H1 (cell line): ENCODE data around the gene SLC41A1. TPM values are rescaled to one million over a fixed set of nuclear protein-coding genes. Genes with fewer than 3 reads are reported as not detected.

Experiments used
- CTCF ChIA-PET: fragments of 300-600 bp; sonication (Branson Sonifier 250); formaldehyde crosslinking; loops from one replicate; lab custom pipeline; 2021; ENCODE audit not compliant: partially characterized antibody; lab: Charles Lee
- POLR2A ChIA-PET: fragments of 300-600 bp; sonication (Branson Sonifier 250); formaldehyde crosslinking; loops from one replicate; lab custom pipeline; 2021; ENCODE audit warnings: inconsistent platforms; ENCODE audit not compliant: partially characterized antibody; lab: Charles Lee
- DNase-seq, 2 experiments: peaks; one replicate each; pipeline versions ENCODE4 v3.0.0 to v3.0.0-alpha.2; 2010 to 2022; ENCODE audit warnings: low spot score in 2 of 2, low read depth in 1 of 2, mixed read lengths in 1 of 2
- FAIRE-seq: peaks from 2 replicates; lab custom pipeline; 2011; peaks lifted over from hg19 to GRCh38; lab: Jason Lieb, UNC
- H2AFZ ChIP-seq: 2 replicates; pipeline ENCODE4 v1.8.1; 2012; ENCODE audit warnings: low read length, inconsistent platforms
- H2AK5ac ChIP-seq: 2 replicates; pipeline ENCODE4 v1.6.1; 2013; ENCODE audit warnings: low read depth, low read length
- H2BK120ac ChIP-seq: replicated peaks from 2 replicates; pipeline ENCODE3; 2013; ENCODE audit warnings: low read depth, low read length, inconsistent platforms
- H2BK12ac ChIP-seq: 2 replicates; pipeline ENCODE4 v1.6.1; 2013; ENCODE audit warnings: low read depth, low read length
- H2BK15ac ChIP-seq: 2 replicates; pipeline ENCODE4 v1.6.1; 2013; ENCODE audit warnings: low read length
- H2BK20ac ChIP-seq: 2 replicates; pipeline ENCODE4 v1.6.1; 2013; ENCODE audit warnings: low read length
- H2BK5ac ChIP-seq: 2 replicates; pipeline ENCODE4 v1.6.1; 2013; ENCODE audit warnings: low read depth, low read length
- H3K14ac ChIP-seq: 2 replicates; pipeline ENCODE4 v1.6.1; 2013; ENCODE audit warnings: inconsistent platforms; ENCODE audit not compliant: insufficient read length
- H3K18ac ChIP-seq: 2 replicates; pipeline ENCODE4 v1.6.1; 2013; ENCODE audit warnings: low read length; ENCODE audit errors: extremely low read depth
- H3K23ac ChIP-seq: 2 replicates; pipeline ENCODE4 v1.6.1; 2013; ENCODE audit warnings: inconsistent platforms; ENCODE audit not compliant: insufficient read length
- H3K23me2 ChIP-seq: 2 replicates; pipeline ENCODE4 v1.6.1; 2013; ENCODE audit warnings: low read depth, low read length
- H3K27ac ChIP-seq: 2 replicates; pipeline ENCODE4 v1.6.1; 2011; ENCODE audit warnings: low read depth, low read length, inconsistent platforms
- H3K27me3 ChIP-seq, 4 experiments: replicated peaks in 1 of 4; 1 replicate in 1 of 4; 2 replicates in 3 of 4; pipeline versions ENCODE4 v1.6.1 to v1.8.1; 2011 to 2013; ENCODE audit warnings: low read length in 3 of 4, mild to moderate bottlenecking in 3 of 4, inconsistent platforms in 2 of 4, mixed read lengths in 2 of 4, moderate library complexity in 1 of 4; ENCODE audit not compliant: control insufficient read depth in 3 of 4, insufficient read depth in 3 of 4; ENCODE audit errors: extremely low read depth in 1 of 4
- H3K36me3 ChIP-seq, 4 experiments: 2 replicates each; pipeline versions ENCODE4 v1.6.1 to v1.8.1; 2011 to 2013; ENCODE audit warnings: mild to moderate bottlenecking in 4 of 4, low read length in 3 of 4, moderate library complexity in 2 of 4, control low read depth in 1 of 4, inconsistent platforms in 1 of 4; ENCODE audit not compliant: insufficient read depth in 4 of 4, control insufficient read depth in 2 of 4
- H3K4ac ChIP-seq: replicated peaks from 2 replicates; pipeline ENCODE3; 2013; ENCODE audit warnings: low read length, low read depth, mixed read lengths, inconsistent platforms; ENCODE audit not compliant: insufficient read length
- H3K4me1 ChIP-seq, 4 experiments: replicated peaks in 1 of 4; 1 replicate in 1 of 4; 2 replicates in 3 of 4; pipeline versions ENCODE4 v1.6.1 to v1.8.1; 2011 to 2013; ENCODE audit warnings: low read length in 3 of 4, inconsistent platforms in 2 of 4, mixed read lengths in 1 of 4; ENCODE audit not compliant: insufficient read depth in 4 of 4, control insufficient read depth in 3 of 4
- H3K4me2 ChIP-seq, 2 experiments: 2 replicates each; pipeline versions ENCODE4 v1.6.1 to v1.8.1; 2011 to 2013; ENCODE audit warnings: low read depth in 2 of 2, low read length in 2 of 2, control low read depth in 1 of 2, inconsistent platforms in 1 of 2, mild to moderate bottlenecking in 1 of 2; ENCODE audit not compliant: insufficient read depth in 1 of 2
- H3K4me3 ChIP-seq, 4 experiments: fragments of 200-600, 300-600 bp in 1 of 4; sonication (generic), shearing (Covaris generic), sonication (Bioruptor Twin) in 1 of 4; 2 replicates each; pipeline versions ENCODE4 v1.5.1 to v1.8.1; 2011 to 2016; ENCODE audit warnings: low read length in 4 of 4, low read depth in 3 of 4, control low read depth in 2 of 4, inconsistent platforms in 2 of 4, mild to moderate bottlenecking in 2 of 4, mixed read lengths in 1 of 4, moderate library complexity in 1 of 4; ENCODE audit not compliant: insufficient read depth in 2 of 4; ENCODE audit errors: extremely low read depth in 1 of 4
- H3K56ac ChIP-seq: replicated peaks from 2 replicates; pipeline ENCODE3; 2013; ENCODE audit warnings: low read depth, mild to moderate bottlenecking, mixed read lengths, low read length, inconsistent platforms; ENCODE audit not compliant: insufficient read length
- H3K79me1 ChIP-seq: 2 replicates; pipeline ENCODE4 v1.6.1; 2013; ENCODE audit warnings: low read depth, low read length, control low read depth
- H3K79me2 ChIP-seq, 2 experiments: 2 replicates each; pipeline versions ENCODE4 v1.6.1 to v1.8.1; 2012 to 2013; ENCODE audit warnings: low read length in 2 of 2, mild to moderate bottlenecking in 2 of 2, inconsistent platforms in 1 of 2; ENCODE audit not compliant: insufficient read depth in 2 of 2, control insufficient read depth in 1 of 2
- H3K9ac ChIP-seq, 4 experiments: replicated peaks in 1 of 4; 1 replicate in 1 of 4; 2 replicates in 3 of 4; pipeline versions ENCODE4 v1.6.1 to v1.8.1; 2011 to 2013; ENCODE audit warnings: low read depth in 3 of 4, low read length in 3 of 4, control low read depth in 2 of 4, mild to moderate bottlenecking in 2 of 4, moderate library complexity in 2 of 4, inconsistent platforms in 1 of 4; ENCODE audit errors: extremely low read depth in 1 of 4
- H3K9me3 ChIP-seq, 2 experiments: 2 replicates each; pipeline versions ENCODE4 v1.6.1 to v1.8.1; 2012 to 2013; ENCODE audit warnings: mild to moderate bottlenecking in 2 of 2, moderate library complexity in 2 of 2, control low read depth in 1 of 2, inconsistent platforms in 1 of 2, low read depth in 1 of 2, low read length in 1 of 2, mixed read lengths in 1 of 2; ENCODE audit not compliant: insufficient read depth in 2 of 2
- H4K20me1 ChIP-seq, 2 experiments: replicated peaks in 1 of 2; 2 replicates each; pipeline versions ENCODE3 to v1.8.1; 2011 to 2013; ENCODE audit warnings: inconsistent platforms in 2 of 2, low read length in 2 of 2, mild to moderate bottlenecking in 1 of 2; ENCODE audit not compliant: insufficient read depth in 2 of 2, control insufficient read depth in 1 of 2
- H4K5ac ChIP-seq: 2 replicates; pipeline ENCODE4 v1.6.1; 2013; ENCODE audit warnings: low read length, low read depth, mixed read lengths, inconsistent platforms; ENCODE audit not compliant: insufficient read length
- H4K8ac ChIP-seq: 2 replicates; pipeline ENCODE4 v1.8.0; 2013; ENCODE audit warnings: mild to moderate bottlenecking, moderate library complexity, low read length, inconsistent platforms; ENCODE audit not compliant: insufficient read depth; ENCODE audit errors: extremely low read depth
- H4K91ac ChIP-seq: replicated peaks from 2 replicates; pipeline ENCODE3; 2013; ENCODE audit warnings: low read length, mixed read lengths, inconsistent platforms; ENCODE audit not compliant: insufficient read length
- CHD2 ChIP-seq: IDR thresholded peaks from 2 replicates; pipeline ENCODE4 v1.6.1; 2012; ENCODE audit warnings: low read length, improper control_type of control experiment
- CREB1 ChIP-seq: IDR thresholded peaks from 2 replicates; pipeline ENCODE4 v1.6.1; 2012; ENCODE audit warnings: inconsistent platforms
- RNF2 ChIP-seq: fragments of 200-900, 300-1000 bp; sonication (generic); IDR thresholded peaks from 2 replicates; pipeline ENCODE4 v1.7.1; 2016; ENCODE audit warnings: borderline replicate concordance, low read depth, mild to moderate bottlenecking, antibody characterized with exemption, low read length; ENCODE audit not compliant: poor library complexity, severe bottlenecking; ENCODE audit errors: missing control alignments
- SIRT6 ChIP-seq: IDR thresholded peaks from one replicate; pipeline ENCODE4 v1.7.1; 2012; ENCODE audit warnings: low read length, inconsistent platforms
- TBP ChIP-seq: IDR thresholded peaks from 2 replicates; pipeline ENCODE4 v1.6.1; 2011; ENCODE audit warnings: low read depth, low read length, improper control_type of control experiment
- WGBS, 2 experiments: shearing (Covaris generic) in 1 of 2; methylation state at CpG; one replicate each; pipeline versions ENCODE4 v1.1.6 to v1.1.7; 2013 to 2015; ENCODE audit warnings: low lambda C conversion rate in 2 of 2, mixed read lengths in 2 of 2, inconsistent platforms in 1 of 2, low coverage in 1 of 2, missing lambda C conversion rate in 1 of 2; ENCODE audit not compliant: insufficient replicate concordance in 2 of 2, insufficient coverage in 1 of 2, insufficient read length in 1 of 2; ENCODE audit errors: extremely low coverage in 1 of 2, missing lambda C conversion rate in 1 of 2; 5-methylcytosine and 5-hydroxymethylcytosine counted together
- polyA plus RNA-seq, 7 experiments: library from polyadenylated mRNA; depleted of rRNA in 3 of 7; stranded (reverse) in 5 of 7; unstranded in 2 of 7; fragments of >200 nt in 5 of 7; fragments of 200-250 nt in 2 of 7; gene quantifications; 1 replicate in 5 of 7; 2 replicates in 1 of 7; 4 replicates in 1 of 7; pipeline versions ENCODE4 v1.2.1 to v1.2.3, GENCODE V29; 2011 to 2013; ENCODE audit warnings: missing spikeins in 2 of 7, mixed read lengths in 2 of 7
- total RNA-seq: library from RNA; stranded (reverse); fragmentation: NEBNext Ultra II Directional; extraction: Animal tissue kit (Norgen Biotek cat#: 25700); gene quantifications from 2 replicates; pipeline ENCODE4 v1.2.1, GENCODE V29; 2021

The SLC41A1 gene
- total and polyA plus RNA-seq, 2 of the 8 experiments (the other 6 are each of a cell fraction or from before 2014, with no cell fraction given), result 41.2 to 42.3 TPM

- Histone ChIP-seq H2BK120ac (no peak overlapping the region), H3K27ac (no peak overlapping the region), H3K18ac (no peak overlapping the region), H4K91ac (no peak overlapping the region), H2BK12ac (no peak overlapping the region), H3K36me3 (peaks cover 0 to 7% (median 2%) of the 10 kb centered on the region in 4 experiments; a peak in 2 of 8 replicates), H2AFZ (no peak overlapping the region), H4K20me1 (peaks cover 27 to 30% of the 10 kb centered on the region in 2 experiments), H3K27me3 (no peaks in the 10 kb centered on the region), H3K4me1 (peaks cover 3 to 11% (median 7%) of the 10 kb centered on the region in 4 experiments; a peak in 5 of 7 replicates), H3K23ac (no peak overlapping the region), H3K56ac (no peak overlapping the region), H3K9me3 (no peaks in the 10 kb centered on the region), H3K4me2 (no peak overlapping the region), H3K14ac (no peak overlapping the region), H3K79me1 (no peaks in the 10 kb centered on the region; the same call in 1 of the 2 replicates), H3K9ac (no peak overlapping the region), H4K5ac (no peak overlapping the region), H2AK5ac (no peak overlapping the region)
- 83% methylated on average over 1 of the region's 1 CpG; no CpG with 5 or more reads in 1 of the 2 experiments for WGBS, 2 experiments
- no peak for DNase-seq
- no peak for FAIRE-seq
- CTCF ChIA-PET, result interaction anchor here (0.6 to 0.9 kb wide), 2 partner anchors 22 to 30 kb away, joined by 3 read pairs; no protein-coding TSS in a partner anchor
- TF ChIP-seq CHD2 (no peak), SIRT6 (no peak), TBP (no peak), CREB1 (no peak), RNF2 (no peak)
- TF ChIP-seq, all 59 proteins: peak for 0
- no peak overlapping the region for H3K4me3 ChIP-seq
- no peak overlapping the region for H3K4ac ChIP-seq
- H2BK5ac ChIP-seq, result no peak overlapping the region
- H3K79me2 ChIP-seq, result peaks cover 32 to 98% of the 10 kb centered on the region in 2 experiments
- H3K23me2 ChIP-seq, result no peaks in the 10 kb centered on the region
- POLR2A ChIA-PET, result interaction anchor here (1.3 to 2.4 kb wide), 5 partner anchors 8 to 236 kb away, joined by 3 to 9 read pairs (median 5); no protein-coding TSS in a partner anchor
- H2BK15ac ChIP-seq, result no peak overlapping the region
- H4K8ac ChIP-seq, result no peak overlapping the region
- no peak overlapping the region for H2BK20ac ChIP-seq
Observed at GRCh38 chr1:205741681-205742080, 71.3 kb downstream of the SLC41A1 start.
